ENCODE measurements around the gene C10orf53. TPM values are rescaled to one million over a fixed set of nuclear protein-coding genes. Genes with fewer than 3 reads are reported as not detected.

Gene C10orf53
- total RNA-seq, 4 donors from 2014 or later, result not detected

- no peaks in the 10 kb centered on the region for H3K36me3 ChIP-seq
- WGBS, 2 donors, result 73 to 79% methylated on average over 9 of the region's 9 CpGs
- no peak for DNase-seq (ENCODE audit: low spot score in 2 of 2)
- TF ChIP-seq EP300 (IDR thresholded peaks at IDR 0.05), result no peak
- no peak for TF ChIP-seq POLR2A (IDR thresholded peaks at IDR 0.05)
- no peak for TF ChIP-seq CTCF (IDR thresholded peaks at IDR 0.05)
- no peaks in the 10 kb centered on the region for H3K27me3 ChIP-seq
- H3K4me1 ChIP-seq, result no peaks in the 10 kb centered on the region
- no peak overlapping the region for H3K27ac ChIP-seq
- no peak overlapping the region for H3K4me3 ChIP-seq
- no peaks in the 10 kb centered on the region for H3K9me3 ChIP-seq
Observed at GRCh38 chr10:49698679-49699078, 19.2 kb downstream of the C10orf53 start.

GRCh38 chr10:49700211-49700610, 20.8 kb downstream of the C10orf53 start:
- no peak for DNase-seq (ENCODE audit: low spot score in 2 of 2)
- 80 to 83% methylated on average over 3 of the region's 3 CpGs for WGBS, 2 donors
- H3K27ac ChIP-seq, result no peak overlapping the region
- no peak overlapping the region for H3K4me3 ChIP-seq
- TF ChIP-seq POLR2A (IDR thresholded peaks at IDR 0.05) (no peak), EP300 (IDR thresholded peaks at IDR 0.05) (no peak), CTCF (IDR thresholded peaks at IDR 0.05) (no peak)
- no peaks in the 10 kb centered on the region for H3K27me3 ChIP-seq
- no peaks in the 10 kb centered on the region for H3K36me3 ChIP-seq
- H3K4me1 ChIP-seq, result no peaks in the 10 kb centered on the region
- no peaks in the 10 kb centered on the region for H3K9me3 ChIP-seq

- Histone ChIP-seq H3K36me3 (no peaks in the 10 kb centered on the region), H3K27me3 (no peaks in the 10 kb centered on the region), H3K4me3 (no peak overlapping the region), H3K9me3 (peaks cover 0 to 4% (median 0%) of the 10 kb centered on the region in 4 donors), H3K27ac (no peak overlapping the region), H3K4me1 (no peaks in the 10 kb centered on the region)
- WGBS, 2 donors, result 14 to 16% methylated on average over 3 of the region's 3 CpGs
- no peak for TF ChIP-seq POLR2A (IDR thresholded peaks at IDR 0.05)
- TF ChIP-seq CTCF (IDR thresholded peaks at IDR 0.05), result no peak
- TF ChIP-seq EP300 (IDR thresholded peaks at IDR 0.05), result no peak
- DNase-seq (ENCODE audit: low spot score in 2 of 2), result no peak
Observed at GRCh38 chr10:49700997-49701396, 21.5 kb downstream of the C10orf53 start.

- no peaks in the 10 kb centered on the region for H3K27me3 ChIP-seq
- no peak overlapping the region for H3K27ac ChIP-seq
- H3K4me3 ChIP-seq, result no peak overlapping the region
- peaks cover 0 to 4% (median 0%) of the 10 kb centered on the region in 4 donors for H3K9me3 ChIP-seq
- WGBS, 2 donors, result 79 to 80% methylated on average over 3 of the region's 3 CpGs
- TF ChIP-seq EP300 (IDR thresholded peaks at IDR 0.05), result no peak
- TF ChIP-seq CTCF (IDR thresholded peaks at IDR 0.05), result no peak
- no peak for TF ChIP-seq POLR2A (IDR thresholded peaks at IDR 0.05)
- no peaks in the 10 kb centered on the region for H3K4me1 ChIP-seq
- no peak for DNase-seq (ENCODE audit: low spot score in 2 of 2)
- no peaks in the 10 kb centered on the region for H3K36me3 ChIP-seq
Observed at GRCh38 chr10:49707585-49707984, 28.1 kb downstream of the C10orf53 start.

- no peaks in the 10 kb centered on the region for H3K27me3 ChIP-seq
- no peak overlapping the region for H3K27ac ChIP-seq
- no peak for TF ChIP-seq EP300 (IDR thresholded peaks at IDR 0.05)
- no peak for TF ChIP-seq CTCF (IDR thresholded peaks at IDR 0.05)
- TF ChIP-seq POLR2A (IDR thresholded peaks at IDR 0.05), result no peak
- H3K4me3 ChIP-seq, result no peak overlapping the region
- H3K36me3 ChIP-seq, result no peaks in the 10 kb centered on the region
- no peak for DNase-seq (ENCODE audit: low spot score in 2 of 2)
- H3K4me1 ChIP-seq, result no peaks in the 10 kb centered on the region
- WGBS, 2 donors, result 57 to 63% methylated on average over 3 to 5 of the region's 5 CpGs
- H3K9me3 ChIP-seq, result peaks cover 0 to 10% (median 0%) of the 10 kb centered on the region in 4 donors
Observed at GRCh38 chr10:49709934-49710333, 30.5 kb downstream of the C10orf53 start.

Data from tibial nerve (tissue), 4 donors.